Liver (tissue), 9 donors: ENCODE results near the gene GPT2. TPM values are rescaled to one million over a fixed set of nuclear protein-coding genes. Genes with fewer than 3 reads are reported as not detected.
A peak's percentile ranks its signal among the peaks of the same experiment; 100 is the strongest.

Experiments
- DNase-seq: peaks from one replicate; pipeline ENCODE4 v3.0.0-alpha.2; 2017; ENCODE audit warnings: low spot score
- H3K27ac ChIP-seq, 2 donors: one replicate each; pipeline ENCODE4 v1.7.0; 2013; ENCODE audit warnings: inconsistent platforms in 2 of 2, low read length in 2 of 2, control low read depth in 1 of 2, low read depth in 1 of 2, mild to moderate bottlenecking in 1 of 2
- H3K27me3 ChIP-seq, 4 donors: one replicate each; pipeline versions ENCODE4 v1.6.1 to v1.7.0; 2013; ENCODE audit warnings: low read length in 3 of 4, inconsistent platforms in 1 of 4, mild to moderate bottlenecking in 1 of 4, moderate library complexity in 1 of 4; ENCODE audit not compliant: control insufficient read depth in 4 of 4, insufficient read depth in 4 of 4
- H3K36me3 ChIP-seq, 4 donors: one replicate each; pipeline versions ENCODE4 v1.6.1 to v1.7.0; 2013; ENCODE audit warnings: low read length in 3 of 4, mild to moderate bottlenecking in 3 of 4, low read depth in 1 of 4, moderate library complexity in 1 of 4; ENCODE audit not compliant: control insufficient read depth in 4 of 4, insufficient read depth in 3 of 4
- H3K4me1 ChIP-seq, 4 donors: one replicate each; pipeline versions ENCODE4 v1.6.1 to v1.7.0; 2013; ENCODE audit warnings: low read length in 3 of 4, mild to moderate bottlenecking in 3 of 4, moderate library complexity in 1 of 4; ENCODE audit not compliant: control insufficient read depth in 4 of 4, insufficient read depth in 4 of 4
- H3K4me3 ChIP-seq, 3 donors: one replicate each; pipeline versions ENCODE4 v1.6.1 to v1.7.0; 2013; ENCODE audit warnings: low read length in 3 of 3, control low read depth in 1 of 3, low read depth in 1 of 3, mild to moderate bottlenecking in 1 of 3
- H3K9ac ChIP-seq, 2 donors: one replicate each; pipeline ENCODE4 v1.7.0; 2013; ENCODE audit warnings: low read length in 2 of 2, mild to moderate bottlenecking in 2 of 2, moderate library complexity in 2 of 2, control low read depth in 1 of 2, low read depth in 1 of 2
- H3K9me3 ChIP-seq, 4 donors: one replicate each; pipeline versions ENCODE4 v1.6.1 to v1.7.0; 2013; ENCODE audit warnings: low read length in 3 of 4; ENCODE audit not compliant: control insufficient read depth in 4 of 4
- CTCF ChIP-seq: fragments of 150-350 bp; IDR thresholded peaks from 2 replicates; pipeline ENCODE4 v1.5.1; 2017; ENCODE audit warnings: improper control_type of control experiment, low read depth, low read length; ENCODE audit not compliant: missing input control
- EGR1 ChIP-seq, 2 donors: IDR thresholded peaks; 2 replicates each; pipeline ENCODE4 v1.6.1; 2016 to 2018; ENCODE audit warnings: antibody characterized with exemption in 2 of 2, low read depth in 2 of 2
- FOXA1 ChIP-seq: IDR thresholded peaks from 2 replicates; pipeline ENCODE4 v1.6.1; 2016; ENCODE audit warnings: antibody characterized with exemption
- FOXA2 ChIP-seq: IDR thresholded peaks from 2 replicates; pipeline ENCODE4 v1.6.1; 2016; ENCODE audit warnings: antibody characterized with exemption
- GABPA ChIP-seq, 2 donors: IDR thresholded peaks in 1 of 2; conservative IDR thresholded peaks in 1 of 2; 2 replicates each; pipeline ENCODE4 v1.6.1; 2016; ENCODE audit warnings: antibody characterized with exemption in 2 of 2, mild to moderate bottlenecking in 1 of 2, moderate library complexity in 1 of 2
- HNF4A ChIP-seq, 2 donors: conservative IDR thresholded peaks; 2 replicates each; pipeline ENCODE4 v1.6.1; 2016; ENCODE audit warnings: antibody characterized with exemption in 2 of 2, mild to moderate bottlenecking in 2 of 2
- HNF4G ChIP-seq: IDR thresholded peaks from 2 replicates; pipeline ENCODE4 v1.6.1; 2016; ENCODE audit warnings: antibody characterized with exemption
- JUND ChIP-seq, 2 donors: IDR thresholded peaks; 2 replicates each; pipeline ENCODE4 v1.6.1; 2016; ENCODE audit warnings: antibody characterized with exemption in 2 of 2
- MAX ChIP-seq: IDR thresholded peaks from 2 replicates; pipeline ENCODE4 v1.6.1; 2016; ENCODE audit warnings: antibody characterized with exemption
- NR2F2 ChIP-seq: IDR thresholded peaks from 2 replicates; pipeline ENCODE4 v1.6.1; 2016; ENCODE audit warnings: antibody characterized with exemption
- RAD21 ChIP-seq, 2 donors: IDR thresholded peaks; 2 replicates each; pipeline ENCODE4 v1.6.1; 2016; ENCODE audit warnings: antibody characterized with exemption in 2 of 2, mild to moderate bottlenecking in 2 of 2
- REST ChIP-seq: IDR thresholded peaks from 2 replicates; pipeline ENCODE4 v1.6.1; 2016; ENCODE audit warnings: antibody characterized with exemption, mild to moderate bottlenecking
- RXRA ChIP-seq, 2 donors: IDR thresholded peaks; 2 replicates each; pipeline ENCODE4 v1.6.1; 2017 to 2018; ENCODE audit warnings: antibody characterized with exemption in 2 of 2, mild to moderate bottlenecking in 1 of 2
- SP1 ChIP-seq: IDR thresholded peaks from 2 replicates; pipeline ENCODE4 v1.6.1; 2018; ENCODE audit warnings: antibody characterized with exemption, mild to moderate bottlenecking
- TAF1 ChIP-seq: conservative IDR thresholded peaks from 2 replicates; pipeline ENCODE4 v1.6.1; 2016; ENCODE audit warnings: antibody characterized with exemption, mild to moderate bottlenecking
- YY1 ChIP-seq: IDR thresholded peaks from 2 replicates; pipeline ENCODE4 v1.6.1; 2016; ENCODE audit warnings: antibody characterized with exemption, mild to moderate bottlenecking
- ZBTB33 ChIP-seq: IDR thresholded peaks from 2 replicates; pipeline ENCODE4 v1.6.1; 2016; ENCODE audit warnings: antibody characterized with exemption
- WGBS: extraction: QIAGEN DNeasy Blood & Tissue Kit; methylation state at CpG from one replicate; pipeline ENCODE4 v1.1.7; 2013; 5-methylcytosine and 5-hydroxymethylcytosine counted together
- polyA plus RNA-seq, 2 donors: library from polyadenylated mRNA; stranded (reverse) in 1 of 2; unstranded in 1 of 2; fragments of 200-250 nt in 1 of 2; fragments of >200 nt in 1 of 2; fragmentation: Nextera tagmentation in 1 of 2; extraction: Ambion mirVana in 1 of 2; gene quantifications; one replicate each; pipeline versions ENCODE4 v1.2.1 to v1.2.3, GENCODE V29; 2013 to 2015
- total RNA-seq, 2 donors: library from RNA; depleted of rRNA; stranded (reverse); fragments of >200 nt; gene quantifications; one replicate each; pipeline ENCODE4 v1.2.3, GENCODE V29; 2014
- donor health status: healthy.
- donor health status: healthy.
- donor health status: healthy.
- donor health status: healthy.
- donor health status: healthy.

GPT2 gene
- total and polyA plus RNA-seq, 4 donors, result 6.8 to 78.3 (median 47.0) TPM

- Histone ChIP-seq H3K27ac (peak overlapping the region; percentile 92 to 94), H3K9ac (peak overlapping the region; percentile 25 to 99), H3K36me3 (peaks cover 0 to 12% (median 0%) of the 10 kb centered on the region in 4 donors), H3K9me3 (no peaks in the 10 kb centered on the region), H3K27me3 (no peaks in the 10 kb centered on the region), H3K4me3 (peak overlapping the region in 1 of 3 donors; percentile 89), H3K4me1 (peaks cover 1 to 59% (median 25%) of the 10 kb centered on the region in 4 donors)
- 86% methylated on average over 16 of the region's 16 CpGs for WGBS
- TF ChIP-seq FOXA1 (no peak), REST (no peak), MAX (no peak), NR2F2 (no peak), TAF1 (no peak), HNF4G (no peak), EGR1 (IDR thresholded peaks at IDR 0.05; ENCODE audit: low read depth in 2 of 2) (no peak), HNF4A (conservative IDR thresholded peaks at IDR 0.05) (no peak), RXRA (IDR thresholded peaks at IDR 0.05) (no peak), FOXA2 (no peak), GABPA (IDR thresholded peaks at IDR 0.05 in 1 of 2, conservative IDR thresholded peaks at IDR 0.05 in 1 of 2) (no peak), SP1 (no peak), RAD21 (IDR thresholded peaks at IDR 0.05) (no peak), JUND (IDR thresholded peaks at IDR 0.05) (no peak), CTCF (no peak), ZBTB33 (no peak), YY1 (no peak)
- DNase-seq, result no peak
Observed at GRCh38 chr16:46886764-46887523, 2.8 kb downstream of the GPT2 start.
